HepG2 (cell line): ENCODE measurements around the gene PANK2. TPM values are rescaled to one million over a fixed set of nuclear protein-coding genes. Genes with fewer than 3 reads are reported as not detected.

Source experiments
- AGO2 ChIP-seq: fragments of 200-400 bp; formaldehyde crosslinking; optimal IDR thresholded peaks from 2 replicates; pipeline ENCODE3; 2017; ENCODE audit warnings: mild to moderate bottlenecking, low read depth, low read length, moderate library complexity
- BRCA1 ChIP-seq: sonication (generic); formaldehyde crosslinking; IDR thresholded peaks from 2 replicates; pipeline ENCODE4 v1.4.0; 2020; ENCODE audit warnings: missing genetic modification reagents
- CBX1 ChIP-seq: IDR thresholded peaks from one replicate; pipeline ENCODE4 v1.6.1; 2016; ENCODE audit warnings: antibody characterized with exemption, low read depth
- CENPT ChIP-seq: sonication (generic); formaldehyde crosslinking; IDR thresholded peaks from 2 replicates; pipeline ENCODE4 v1.8.0; 2022; ENCODE audit warnings: low read depth, mild to moderate bottlenecking, moderate library complexity, missing genetic modification reagents
- E2F1 ChIP-seq: sonication (generic); formaldehyde crosslinking; IDR thresholded peaks from 2 replicates; pipeline ENCODE4 v1.5.0; 2020; ENCODE audit warnings: missing genetic modification reagents
- ELK4 ChIP-seq: sonication (generic); formaldehyde crosslinking; IDR thresholded peaks from 2 replicates; pipeline ENCODE4 v1.9.0; 2021; ENCODE audit warnings: missing genetic modification reagents, borderline replicate concordance
- HDAC6 ChIP-seq: fragments of 200-600 bp; sonication (generic); IDR thresholded peaks from 2 replicates; pipeline ENCODE4 v1.7.0; 2017; ENCODE audit warnings: mild to moderate bottlenecking, antibody characterized with exemption, low read length, low read depth
- IKZF4 ChIP-seq: sonication (generic); formaldehyde crosslinking; IDR thresholded peaks from 2 replicates; pipeline ENCODE4 v1.5.1; 2020; ENCODE audit warnings: borderline replicate concordance, mild to moderate bottlenecking, low read depth, missing genetic modification reagents; ENCODE audit errors: not compliant biosample characterization
- LCORL ChIP-seq, 2 experiments: fragments of 450-650 bp in 1 of 2; sonication (generic) in 1 of 2; formaldehyde crosslinking in 1 of 2; IDR thresholded peaks; 2 replicates each; pipeline versions ENCODE4 v1.5.0 to v1.6.1; 2017 to 2020; ENCODE audit warnings: antibody characterized with exemption in 1 of 2, missing genetic modification reagents in 1 of 2
- MIER2 ChIP-seq: IDR thresholded peaks from 2 replicates; pipeline ENCODE4 v1.6.1; 2016; ENCODE audit warnings: missing biosample characterization, missing genetic modification reagents
- MXD3 ChIP-seq: IDR thresholded peaks from 2 replicates; pipeline ENCODE4 v1.6.1; 2016; ENCODE audit warnings: mild to moderate bottlenecking, missing biosample characterization, missing genetic modification reagents
- NRL ChIP-seq: sonication (generic); formaldehyde crosslinking; IDR thresholded peaks from 2 replicates; pipeline ENCODE4 v1.5.0; 2020; ENCODE audit warnings: missing genetic modification reagents, mild to moderate bottlenecking, moderate library complexity, borderline replicate concordance
- PAX8 ChIP-seq: sonication (generic); formaldehyde crosslinking; IDR thresholded peaks from 2 replicates; pipeline ENCODE4 v1.8.0; 2022; ENCODE audit warnings: mild to moderate bottlenecking, missing genetic modification reagents, borderline replicate concordance
- PITX1 ChIP-seq: sonication (generic); formaldehyde crosslinking; IDR thresholded peaks from 2 replicates; pipeline ENCODE4 v1.5.1; 2020; ENCODE audit warnings: mild to moderate bottlenecking, missing genetic modification reagents
- SRSF1 ChIP-seq: fragments of 200-400 bp; formaldehyde crosslinking; optimal IDR thresholded peaks from 2 replicates; pipeline ENCODE3; 2017; ENCODE audit warnings: mild to moderate bottlenecking, low read depth, low read length, moderate library complexity
- SRY ChIP-seq: sonication (generic); formaldehyde crosslinking; IDR thresholded peaks from 2 replicates; pipeline ENCODE4 v1.8.0; 2022; ENCODE audit warnings: mild to moderate bottlenecking, missing genetic modification reagents
- USF2 ChIP-seq, 2 experiments: sonication (generic) in 1 of 2; formaldehyde crosslinking in 1 of 2; IDR thresholded peaks; 2 replicates each; pipeline versions ENCODE4 v1.5.1 to v1.6.1; 2011 to 2020; ENCODE audit warnings: borderline replicate concordance in 1 of 2, low read depth in 1 of 2, low read length in 1 of 2, mild to moderate bottlenecking in 1 of 2, missing genetic modification reagents in 1 of 2, moderate library complexity in 1 of 2
- ZNF234 ChIP-seq: sonication (generic); formaldehyde crosslinking; conservative IDR thresholded peaks from 2 replicates; pipeline ENCODE4 v1.5.1; 2020; ENCODE audit warnings: mild to moderate bottlenecking, missing genetic modification reagents
- ZNF337 ChIP-seq: sonication (generic); formaldehyde crosslinking; IDR thresholded peaks from 2 replicates; pipeline ENCODE4 v1.5.1; 2020; ENCODE audit warnings: missing genetic modification reagents, low read depth, mild to moderate bottlenecking, borderline replicate concordance
- ZNF430 ChIP-seq: sonication (generic); formaldehyde crosslinking; IDR thresholded peaks from 2 replicates; pipeline ENCODE4 v1.9.0; 2021; ENCODE audit warnings: mild to moderate bottlenecking, missing genetic modification reagents
- ZNF446 ChIP-seq: sonication (generic); formaldehyde crosslinking; IDR thresholded peaks from 2 replicates; pipeline ENCODE4 v1.5.0; 2020; ENCODE audit warnings: mild to moderate bottlenecking, missing genetic modification reagents
- ZNF496 ChIP-seq: sonication (generic); formaldehyde crosslinking; IDR thresholded peaks from 2 replicates; pipeline ENCODE4 v1.8.1; 2023; ENCODE audit warnings: mild to moderate bottlenecking, moderate library complexity, missing genetic modification reagents; ENCODE audit not compliant: insufficient replicate concordance
- ZNF660 ChIP-seq: sonication (generic); formaldehyde crosslinking; IDR thresholded peaks from 2 replicates; pipeline ENCODE4 v1.5.1; 2020; ENCODE audit warnings: mild to moderate bottlenecking, low read depth, missing genetic modification reagents, borderline replicate concordance
- ZNF709 ChIP-seq: sonication (generic); formaldehyde crosslinking; IDR thresholded peaks from 2 replicates; pipeline ENCODE4 v1.5.0; 2020; ENCODE audit warnings: mild to moderate bottlenecking, missing genetic modification reagents
- ZNF746 ChIP-seq: sonication (generic); formaldehyde crosslinking; IDR thresholded peaks from 2 replicates; pipeline ENCODE4 v1.8.0; 2022; ENCODE audit warnings: mild to moderate bottlenecking, missing genetic modification reagents
- ZNF776 ChIP-seq: sonication (generic); formaldehyde crosslinking; IDR thresholded peaks from 2 replicates; pipeline ENCODE4 v1.4.0; 2020; ENCODE audit warnings: mild to moderate bottlenecking, missing genetic modification reagents
- polyA plus RNA-seq, 8 experiments: library from polyadenylated mRNA; depleted of rRNA in 3 of 8; stranded (reverse) in 7 of 8; unstranded in 1 of 8; fragments of >200 nt; fragmentation: Illumina TruSeq in 4 of 8; extraction: Trizol in 4 of 8; gene quantifications; 2 replicates each; pipeline versions ENCODE4 v1.2.1 to v1.2.3, GENCODE V29; 2011 to 2016; ENCODE audit warnings: low read depth in 4 of 8, missing spikeins in 1 of 8, mixed read lengths in 1 of 8; ENCODE audit not compliant: insufficient read depth in 1 of 8
- total RNA-seq, 5 experiments: library from RNA; depleted of rRNA; stranded (reverse); fragments of >200 nt; fragmentation: Illumina TruSeq; extraction: Trizol; gene quantifications; 2 replicates each; pipeline ENCODE4 v1.2.3, GENCODE V29; 2016; ENCODE audit warnings: low read depth in 1 of 5

The PANK2 gene
- total and polyA plus RNA-seq, 2 of the 13 experiments (the other 11 are each of a cell fraction or from before 2014, with no cell fraction given): 39.2 to 123 TPM

- TF ChIP-seq ZNF234 (CRISPR knock-in tag) (peak; percentile 8; the same call in 1 of the 2 replicates), PITX1 (0 out of 2 replicates have a peak, but pooled peaks have one; percentile 1), IKZF4 (peak; percentile 80), ELK4 (peak; percentile 76), NRL (CRISPR knock-in tag) (peak; percentile 85), SRY (CRISPR knock-in tag) (no peak), LCORL (IDR thresholded peaks at IDR 0.05) (no peak), LCORL (CRISPR knock-in tag; IDR thresholded peaks at IDR 0.05) (0 out of 2 replicates have a peak, but pooled peaks have one; percentile 81), ZNF446 (peak; percentile 67; the same call in 1 of the 2 replicates), MXD3 (CRISPR knock-in tag) (peak; percentile 16; the same call in 1 of the 2 replicates), MIER2 (CRISPR knock-in tag) (no peak; the same call in 1 of the 2 replicates), ZNF660 (CRISPR knock-in tag) (0 out of 2 replicates have a peak, but pooled peaks have one; percentile 51), ZNF746 (CRISPR knock-in tag) (no peak; the same call in 1 of the 2 replicates), ZNF496 (CRISPR knock-in tag) (no peak), PAX8 (CRISPR knock-in tag) (no peak), HDAC6 (no peak), CBX1 (no peak), ZNF337 (CRISPR knock-in tag) (no peak), ZNF430 (CRISPR knock-in tag) (no peak), E2F1 (CRISPR knock-in tag) (peak; percentile 86; the same call in 1 of the 2 replicates), USF2 (IDR thresholded peaks at IDR 0.05; ENCODE audit: low read depth, low read length) (no peak), USF2 (CRISPR knock-in tag; IDR thresholded peaks at IDR 0.05; ENCODE audit: borderline replicate concordance) (peak; percentile 58; the same call in 1 of the 2 replicates), BRCA1 (CRISPR knock-in tag) (peak; percentile 80; the same call in 1 of the 2 replicates), ZNF776 (0 out of 2 replicates have a peak, but pooled peaks have one; percentile 8), AGO2 (peak; percentile 61), SRSF1 (peak; percentile 11), ZNF709 (CRISPR knock-in tag) (0 out of 2 replicates have a peak, but pooled peaks have one; percentile 9), CENPT (CRISPR knock-in tag) (no peak)
Observed at GRCh38 chr20:3846378-3846739, 42.8 kb upstream of the PANK2 start (continued).
